Motor neuron (in vitro differentiated cells): ENCODE measurements around the gene IGSF22. TPM values are rescaled to one million over a fixed set of nuclear protein-coding genes. Genes with fewer than 3 reads are reported as not detected.

Source experiments
- ATAC-seq, 8 experiments: fragments of 200-7000 bp; cut with Tn5 transposase; replicated peaks in 6 of 8; 2 replicates each; pipeline ENCODE4 v1.8.0; 2021; ENCODE audit warnings: mild to moderate bottlenecking in 8 of 8, moderate library complexity in 8 of 8
- H3K27ac ChIP-seq, 2 donors: fragments of 250-450 bp; sonication (Bioruptor Pico); 2 replicates each; pipeline ENCODE4 v1.9.0; 2021; ENCODE audit warnings: antibody characterized with exemption in 2 of 2, mild to moderate bottlenecking in 2 of 2, moderate library complexity in 1 of 2
- H3K4me1 ChIP-seq, 2 donors: fragments of 250-450 bp; sonication (Bioruptor Pico); replicated peaks in 1 of 2; 2 replicates each; pipeline ENCODE4 v1.6.1; 2021; ENCODE audit warnings: antibody characterized with exemption in 2 of 2, mild to moderate bottlenecking in 2 of 2, moderate library complexity in 1 of 2
- H3K4me3 ChIP-seq, 5 donors: fragments of 250-450 bp; sonication (Bioruptor Pico); 2 replicates each; pipeline ENCODE4 v1.9.0; 2021; ENCODE audit warnings: antibody characterized with exemption in 5 of 5, mild to moderate bottlenecking in 5 of 5, moderate library complexity in 4 of 5
- WGBS, 10 experiments: fragments of 450-650 bp; shearing (Covaris generic); methylation state at CpG; one replicate each; pipeline ENCODE4 v1.0.0; 2022; 5-methylcytosine and 5-hydroxymethylcytosine counted together
- in situ Hi-C, 9 experiments: fragments of 400-800 bp; cut with MboI; loops; one replicate each; pipeline ENCODE4 v1.15.0; 2021; ENCODE audit warnings: low sequenced_read_pairs in 9 of 9, low pct_unique_long_range_greater_than_20kb in 2 of 9; ENCODE audit not compliant: unreplicated experiment in 9 of 9
- total RNA-seq, 8 experiments: library from RNA; unstranded; fragments of 300-600 nt; gene quantifications; 2 replicates each; pipeline versions ENCODE4 v1.2.3 to v1.2.4, GENCODE V29; 2022

IGSF22 gene
- total RNA-seq, 8 experiments from 2014 or later = 0.05 to 2.4 (median 0.86) TPM

- WGBS, 10 experiments = 0 to 100% (median 83%) methylated on average over 1 to 5 of the region's 8 CpGs; no CpG with 5 or more reads in 5 of the 10 experiments
- Histone ChIP-seq H3K4me1 (no peaks in the 10 kb centered on the region), H3K4me3 (no peak overlapping the region), H3K27ac (no peak overlapping the region)
- ATAC-seq = no peak
- in situ Hi-C loops = loop anchor here in 2 of 9 experiments (25.0 kb wide), 1 partner anchor 200 kb away; the partner anchor contains the start of gene TSG101 (in 2 of the 2)
These were observed 11.7 kb upstream of the IGSF22 start for GRCh38 chr11:18737642-18738041.

- in situ Hi-C loops = loop anchor here in 2 of 9 experiments (25.0 kb wide), 1 partner anchor 199 kb away; the partner anchor contains the start of gene TSG101 (in 2 of the 2)
- H3K27ac ChIP-seq = no peak overlapping the region
- no peak for ATAC-seq
- WGBS, 10 experiments = 23 to 100% (median 57%) methylated on average over 1 to 6 of the region's 10 CpGs; no CpG with 5 or more reads in 3 of the 10 experiments
- H3K4me1 ChIP-seq = no peaks in the 10 kb centered on the region
- H3K4me3 ChIP-seq = no peak overlapping the region
These were observed 10.7 kb upstream of the IGSF22 start for GRCh38 chr11:18736590-18737148.

- 0 to 77% (median 54%) methylated on average over 1 to 9 of the region's 16 CpGs; no CpG with 5 or more reads in 6 of the 10 experiments for WGBS, 10 experiments
- no peak overlapping the region for H3K27ac ChIP-seq
- H3K4me3 ChIP-seq = no peak overlapping the region
- ATAC-seq = no peak
- H3K4me1 ChIP-seq = no peaks in the 10 kb centered on the region
- in situ Hi-C loops = loop anchor here in 2 of 9 experiments (25.0 kb wide), 1 partner anchor 196 kb away; the partner anchor contains the start of gene TSG101 (in 2 of the 2)
These were observed 7.2 kb upstream of the IGSF22 start for GRCh38 chr11:18733202-18733601.

- in situ Hi-C loops = loop anchor here in 2 of 9 experiments (25.0 kb wide), 1 partner anchor 195 kb away; the partner anchor contains the start of gene TSG101 (in 2 of the 2)
- Histone ChIP-seq H3K4me3 (no peak overlapping the region), H3K27ac (no peak overlapping the region), H3K4me1 (no peaks in the 10 kb centered on the region)
- 0 to 77% (median 55%) methylated on average over 1 to 10 of the region's 11 CpGs; no CpG with 5 or more reads in 1 of the 10 experiments for WGBS, 10 experiments
- ATAC-seq = peak; percentile 59 to 93 (median 86)
These were observed 6.2 kb upstream of the IGSF22 start for GRCh38 chr11:18731949-18732821.

GRCh38 chr11:18731441-18731840 is 5.5 kb upstream of the IGSF22 start:
- H3K4me3 ChIP-seq = no peak overlapping the region
- no peak overlapping the region for H3K27ac ChIP-seq
- no peak for ATAC-seq
- 50 to 100% (median 100%) methylated on average over 1 of the region's 2 CpGs; no CpG with 5 or more reads in 7 of the 10 experiments for WGBS, 10 experiments
- in situ Hi-C loops = loop anchor here in 2 of 9 experiments (25.0 kb wide), 1 partner anchor 194 kb away; the partner anchor contains the start of gene TSG101 (in 2 of the 2)
- no peaks in the 10 kb centered on the region for H3K4me1 ChIP-seq

- in situ Hi-C loops = loop anchor here in 2 of 9 experiments (25.0 kb wide), 1 partner anchor 193 kb away; the partner anchor contains the start of gene TSG101 (in 2 of the 2)
- WGBS, 10 experiments = 80 to 100% (median 91%) methylated on average over 1 to 9 of the region's 9 CpGs; no CpG with 5 or more reads in 4 of the 10 experiments
These were observed 4.0 kb upstream of the IGSF22 start for GRCh38 chr11:18730020-18730419.

GRCh38 chr11:18729426-18729825 is 3.4 kb upstream of the IGSF22 start:
- ATAC-seq = no peak
- no peak overlapping the region for H3K27ac ChIP-seq
- 79 to 86% methylated on average over 2 to 4 of the region's 16 CpGs; no CpG with 5 or more reads in 8 of the 10 experiments for WGBS, 10 experiments
- in situ Hi-C loops = loop anchor here in 2 of 9 experiments (25.0 kb wide), 1 partner anchor 192 kb away; the partner anchor contains the start of gene TSG101 (in 2 of the 2)
- no peak overlapping the region for H3K4me3 ChIP-seq
- no peaks in the 10 kb centered on the region for H3K4me1 ChIP-seq

More at GRCh38 chr11:18730020-18730419, 4.0 kb upstream of the IGSF22 start:
- H3K27ac ChIP-seq = no peak overlapping the region
- no peaks in the 10 kb centered on the region for H3K4me1 ChIP-seq
- H3K4me3 ChIP-seq = no peak overlapping the region
- no peak for ATAC-seq

- in situ Hi-C loops = loop anchor here in 2 of 9 experiments (25.0 kb wide), 1 partner anchor 191 kb away; the partner anchor contains the start of gene TSG101 (in 2 of the 2)
- 81 to 100% (median 87%) methylated on average over 3 to 10 of the region's 13 CpGs; no CpG with 5 or more reads in 6 of the 10 experiments for WGBS, 10 experiments
- no peak overlapping the region for H3K4me3 ChIP-seq
- ATAC-seq = no peak
- H3K27ac ChIP-seq = no peak overlapping the region
- H3K4me1 ChIP-seq = no peaks in the 10 kb centered on the region
These were observed 2.7 kb upstream of the IGSF22 start for GRCh38 chr11:18728658-18729057.

GRCh38 chr11:18727479-18728236 is 1.7 kb upstream of the IGSF22 start:
- peak in 5 of 8 experiments; percentile 44 to 83 (median 74) for ATAC-seq
- 11 to 68% (median 36%) methylated on average over 2 to 9 of the region's 10 CpGs; no CpG with 5 or more reads in 4 of the 10 experiments for WGBS, 10 experiments
- Histone ChIP-seq H3K4me3 (no peak overlapping the region), H3K4me1 (no peaks in the 10 kb centered on the region), H3K27ac (no peak overlapping the region)
- in situ Hi-C loops = loop anchor here in 2 of 9 experiments (25.0 kb wide), 1 partner anchor 190 kb away; the partner anchor contains the start of gene TSG101 (in 2 of the 2)

GRCh38 chr11:18723991-18724390 is 2.0 kb downstream of the IGSF22 start:
- 0 to 50% (median 33%) methylated on average over 1 to 4 of the region's 7 CpGs; no CpG with 5 or more reads in 4 of the 10 experiments for WGBS, 10 experiments
- ATAC-seq = no peak
- in situ Hi-C loops = no loop called here
- no peaks in the 10 kb centered on the region for H3K4me1 ChIP-seq
- H3K27ac ChIP-seq = no peak overlapping the region
- no peak overlapping the region for H3K4me3 ChIP-seq

GRCh38 chr11:18722293-18722637 is 3.7 kb downstream of the IGSF22 start:
- ATAC-seq = no peak
- whole genome bisulfite sequencing, 10 experiments = 0 to 38% (median 31%) methylated on average over 1 of the region's 1 CpG; no CpG with 5 or more reads in 6 of the 10 experiments
- no peak overlapping the region for H3K27ac ChIP-seq
- peak overlapping the region in 2 of 5 donors; percentile 40 to 46 for H3K4me3 ChIP-seq
- in situ Hi-C loops = no loop called here
- H3K4me1 ChIP-seq = no peaks in the 10 kb centered on the region
